Suprapubic skin (tissue), 4 donors: Measurements from ENCODE around the gene LITAF.

ENCODE experiments used
- EP300 ChIP-seq: sonication (generic); formaldehyde crosslinking; IDR thresholded peaks from one replicate; pipeline ENCODE4 v1.6.1; 2017; ENCODE audit warnings: antibody characterized with exemption
- POLR2A ChIP-seq, 2 donors: fragments of 450-650 bp; IDR thresholded peaks; one replicate each; pipeline ENCODE4 v1.6.1; 2017; ENCODE audit warnings: antibody characterized with exemption in 2 of 2, mild to moderate bottlenecking in 2 of 2, moderate library complexity in 2 of 2
- POLR2AphosphoS5 ChIP-seq, 3 donors: sonication (generic); formaldehyde crosslinking; IDR thresholded peaks; one replicate each; pipeline ENCODE4 v1.6.1; 2017; ENCODE audit warnings: antibody characterized with exemption in 3 of 3
- TF ChIP-seq, protein P1 (sequence below), 2 donors: fragments of 200-600 bp in 1 of 2; fragments of 450-650 bp in 1 of 2; sonication (generic) in 1 of 2; IDR thresholded peaks; one replicate each; pipeline ENCODE4 v1.5.1; 2016 to 2019; ENCODE audit warnings: antibody characterized with exemption in 2 of 2, mild to moderate bottlenecking in 1 of 2, moderate library complexity in 1 of 2

DNA sequence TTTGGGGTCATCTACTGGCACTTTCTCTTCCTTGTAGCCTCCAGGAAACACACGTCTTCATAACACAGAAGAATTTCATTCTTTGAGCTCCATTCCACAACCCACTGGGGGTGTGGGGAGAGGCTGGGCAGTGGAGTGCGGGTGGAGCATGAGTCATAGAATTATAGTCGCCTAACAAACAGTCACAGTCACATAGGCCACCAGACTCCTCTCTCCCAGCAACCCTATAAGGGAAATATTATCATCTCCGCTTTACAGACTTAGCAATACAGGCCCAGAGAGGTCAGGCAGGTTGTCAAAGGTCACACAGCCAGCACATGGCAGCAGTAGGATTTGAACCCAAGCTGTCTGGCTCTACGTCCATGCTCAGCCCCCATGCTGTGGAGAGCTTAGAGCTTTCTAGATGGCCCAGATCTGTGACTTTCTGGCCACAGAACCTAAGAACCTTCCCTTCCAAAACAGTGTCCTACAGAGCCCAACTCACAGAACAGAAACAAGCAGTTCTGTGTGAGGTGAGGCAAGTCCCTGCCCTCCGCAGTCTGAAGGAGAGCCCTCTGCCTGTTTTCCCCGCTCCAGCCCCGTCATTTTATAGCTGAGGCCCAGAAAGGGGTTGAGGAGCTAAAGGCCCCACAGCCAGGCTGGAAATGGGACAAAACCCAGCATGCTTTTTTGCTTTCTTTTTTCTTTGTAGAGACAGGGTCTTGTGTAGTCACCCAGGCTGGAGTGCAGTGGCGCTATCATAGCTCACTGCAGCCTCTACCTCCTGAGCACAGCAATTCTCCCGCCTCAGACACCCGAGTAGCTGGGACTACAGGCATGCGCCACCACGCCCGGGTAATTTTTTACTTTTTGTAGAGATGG lies 10.7 kb upstream of the LITAF start:
- TF ChIP-seq, protein P1, sequence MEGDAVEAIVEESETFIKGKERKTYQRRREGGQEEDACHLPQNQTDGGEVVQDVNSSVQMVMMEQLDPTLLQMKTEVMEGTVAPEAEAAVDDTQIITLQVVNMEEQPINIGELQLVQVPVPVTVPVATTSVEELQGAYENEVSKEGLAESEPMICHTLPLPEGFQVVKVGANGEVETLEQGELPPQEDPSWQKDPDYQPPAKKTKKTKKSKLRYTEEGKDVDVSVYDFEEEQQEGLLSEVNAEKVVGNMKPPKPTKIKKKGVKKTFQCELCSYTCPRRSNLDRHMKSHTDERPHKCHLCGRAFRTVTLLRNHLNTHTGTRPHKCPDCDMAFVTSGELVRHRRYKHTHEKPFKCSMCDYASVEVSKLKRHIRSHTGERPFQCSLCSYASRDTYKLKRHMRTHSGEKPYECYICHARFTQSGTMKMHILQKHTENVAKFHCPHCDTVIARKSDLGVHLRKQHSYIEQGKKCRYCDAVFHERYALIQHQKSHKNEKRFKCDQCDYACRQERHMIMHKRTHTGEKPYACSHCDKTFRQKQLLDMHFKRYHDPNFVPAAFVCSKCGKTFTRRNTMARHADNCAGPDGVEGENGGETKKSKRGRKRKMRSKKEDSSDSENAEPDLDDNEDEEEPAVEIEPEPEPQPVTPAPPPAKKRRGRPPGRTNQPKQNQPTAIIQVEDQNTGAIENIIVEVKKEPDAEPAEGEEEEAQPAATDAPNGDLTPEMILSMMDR (IDR thresholded peaks at IDR 0.05) = no peak
- TF ChIP-seq POLR2AphosphoS5 (IDR thresholded peaks at IDR 0.05) = no peak
- no peak for TF ChIP-seq EP300
- no peak for TF ChIP-seq POLR2A (IDR thresholded peaks at IDR 0.05)
